HG03135 (cell line): ENCODE results near the gene IGSF8.
"Not testable (repeated sequence)": the region's sequence is repeated elsewhere in the genome, so short reads cannot be mapped to it uniquely, and the experiment has no call there.

Experiments
- ATAC-seq: cut with Tn5 transposase; IDR thresholded peaks from one replicate; pipeline ENCODE4 v1.9.1; 2021; ENCODE audit warnings: mild to moderate bottlenecking, moderate library complexity; ENCODE audit not compliant: unreplicated experiment

IGSF8 gene

GRCh38 chr1:160069460-160070231 is 28.8 kb downstream of the IGSF8 start, which contains the start of gene KCNJ10:
KCNJ10 (minus strand) TSS chr1:160070160; CDS start chr1:160042532, 27,628 bp downstream.
- no peak for ATAC-seq

- ATAC-seq = no peak
Observed at GRCh38 chr1:160068225-160068624, 30.2 kb downstream of the IGSF8 start.

- ATAC-seq = no peak
Observed at GRCh38 chr1:160066829-160067745, 31.3 kb downstream of the IGSF8 start.

GRCh38 chr1:160064746-160065145 is 33.7 kb downstream of the IGSF8 start:
- no peak for ATAC-seq

GRCh38 chr1:160064164-160064563 is 34.3 kb downstream of the IGSF8 start:
- no peak for ATAC-seq

- ATAC-seq = no peak
Observed at GRCh38 chr1:160063176-160063575, 35.2 kb downstream of the IGSF8 start.

GRCh38 chr1:160062230-160062532 is 36.2 kb downstream of the IGSF8 start:
- ATAC-seq = no peak

GRCh38 chr1:160061369-160062229 is 36.8 kb downstream of the IGSF8 start:
- ATAC-seq = no peak

GRCh38 chr1:160058087-160058486 is 40.3 kb downstream of the IGSF8 start:
- no peak for ATAC-seq

- no peak for ATAC-seq
Observed at GRCh38 chr1:160056648-160057169, 41.7 kb downstream of the IGSF8 start.

GRCh38 chr1:160053548-160054365 is 44.7 kb downstream of the IGSF8 start:
- no peak for ATAC-seq

GRCh38 chr1:160052936-160053335 is 45.5 kb downstream of the IGSF8 start:
- ATAC-seq = no peak

- ATAC-seq = no peak
Observed at GRCh38 chr1:160050619-160051018, 47.8 kb downstream of the IGSF8 start.

GRCh38 chr1:160050182-160050581 is 48.2 kb downstream of the IGSF8 start:
- ATAC-seq = not testable (repeated sequence)

- ATAC-seq = no peak
Observed at GRCh38 chr1:160049101-160049500, 49.3 kb downstream of the IGSF8 start.

GRCh38 chr1:160048335-160048734 is 50.1 kb downstream of the IGSF8 start:
- no peak for ATAC-seq

GRCh38 chr1:160047111-160047991 is 51.1 kb downstream of the IGSF8 start:
- ATAC-seq = no peak

- ATAC-seq = no peak
Observed at GRCh38 chr1:160046494-160047110, 51.8 kb downstream of the IGSF8 start.

GRCh38 chr1:160045653-160046052 is 52.8 kb downstream of the IGSF8 start:
- no peak for ATAC-seq
